ENCODE measurements around the gene PAK5.

DNA sequence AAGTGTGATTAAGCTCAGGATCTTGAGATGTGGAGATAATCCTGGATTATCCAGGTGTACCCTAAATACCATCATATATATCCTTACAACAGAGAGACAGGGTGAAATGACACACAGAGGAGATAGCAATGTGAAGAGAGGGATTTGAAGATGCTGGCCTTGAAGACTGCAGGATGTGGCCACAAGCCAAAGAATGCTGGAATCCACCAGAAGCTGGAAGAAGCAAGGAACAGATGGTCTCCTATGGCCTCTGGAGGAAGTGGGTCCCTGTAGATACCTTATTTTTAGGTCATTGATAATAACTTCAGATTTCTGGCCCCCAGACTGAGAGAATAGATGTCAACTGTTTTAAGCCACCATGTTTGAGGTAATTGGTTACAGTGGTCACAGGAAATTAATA is 95.0 kb downstream of the PAK5 start:
- no peak for TF ChIP-seq RAD21 (IDR thresholded peaks at IDR 0.05; ENCODE audit: low read depth)
- no peak for TF ChIP-seq SIN3A (IDR thresholded peaks at IDR 0.05; ENCODE audit: low read depth)
- TF ChIP-seq EZH2 (IDR thresholded peaks at IDR 0.05) = no peak
- no peak for TF ChIP-seq TCF7L2 (IDR thresholded peaks at IDR 0.05; ENCODE audit: borderline replicate concordance, extremely low read depth, insufficient read depth, insufficient read length)
- TF ChIP-seq ZBTB33 (IDR thresholded peaks at IDR 0.05; ENCODE audit: extremely low read depth, insufficient replicate concordance, low read length) = no peak
- no peak for TF ChIP-seq POLR2AphosphoS5 (IDR thresholded peaks at IDR 0.05; ENCODE audit: low read depth, low read length)
- no peak for TF ChIP-seq FOSL1 (IDR thresholded peaks at IDR 0.05; ENCODE audit: low read depth)
- TF ChIP-seq POLR2A (IDR thresholded peaks at IDR 0.05; ENCODE audit: borderline replicate concordance, extremely low read depth, insufficient read depth, insufficient read length) = no peak
